ENCODE data around the gene DACH1.

Gene DACH1

DNA sequence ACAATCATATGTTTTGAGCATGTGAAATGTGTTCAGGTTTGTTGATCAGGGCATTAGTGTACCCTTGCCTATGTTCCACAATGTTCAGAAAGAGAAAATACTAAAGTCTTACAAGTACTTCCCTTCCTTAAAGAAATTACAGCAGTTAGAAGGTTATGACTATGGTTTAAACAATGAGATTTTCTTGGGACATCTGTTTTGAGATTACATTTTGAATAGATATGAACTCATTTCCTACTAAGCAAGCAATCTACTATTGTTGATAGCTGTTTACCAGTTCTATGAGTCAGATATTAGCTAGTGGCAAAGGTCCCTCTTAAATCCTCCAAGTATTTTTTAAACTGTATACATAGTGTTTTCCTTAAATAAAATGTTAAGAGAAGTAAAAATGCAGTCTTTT lies 241.3 kb downstream of the DACH1 start:
- Histone ChIP-seq H3K4me3 (ENCODE audit: low read depth, low read length) (no peak overlapping the region), H3K9ac (ENCODE audit: low read depth, low read length) (no peak overlapping the region), H3K9me3 (ENCODE audit: control insufficient read depth, insufficient read depth, low read length) (no peaks in the 10 kb centered on the region), H3K36me3 (ENCODE audit: control insufficient read depth, insufficient read depth, low read length) (no peaks in the 10 kb centered on the region), H3K27me3 (ENCODE audit: control insufficient read depth, insufficient read depth, low read length) (no peaks in the 10 kb centered on the region), H3K27ac (ENCODE audit: low read depth, low read length) (no peak overlapping the region), H3K4me1 (ENCODE audit: control insufficient read depth, insufficient read depth, low read length) (peaks cover 31% of the 10 kb centered on the region)

DNA sequence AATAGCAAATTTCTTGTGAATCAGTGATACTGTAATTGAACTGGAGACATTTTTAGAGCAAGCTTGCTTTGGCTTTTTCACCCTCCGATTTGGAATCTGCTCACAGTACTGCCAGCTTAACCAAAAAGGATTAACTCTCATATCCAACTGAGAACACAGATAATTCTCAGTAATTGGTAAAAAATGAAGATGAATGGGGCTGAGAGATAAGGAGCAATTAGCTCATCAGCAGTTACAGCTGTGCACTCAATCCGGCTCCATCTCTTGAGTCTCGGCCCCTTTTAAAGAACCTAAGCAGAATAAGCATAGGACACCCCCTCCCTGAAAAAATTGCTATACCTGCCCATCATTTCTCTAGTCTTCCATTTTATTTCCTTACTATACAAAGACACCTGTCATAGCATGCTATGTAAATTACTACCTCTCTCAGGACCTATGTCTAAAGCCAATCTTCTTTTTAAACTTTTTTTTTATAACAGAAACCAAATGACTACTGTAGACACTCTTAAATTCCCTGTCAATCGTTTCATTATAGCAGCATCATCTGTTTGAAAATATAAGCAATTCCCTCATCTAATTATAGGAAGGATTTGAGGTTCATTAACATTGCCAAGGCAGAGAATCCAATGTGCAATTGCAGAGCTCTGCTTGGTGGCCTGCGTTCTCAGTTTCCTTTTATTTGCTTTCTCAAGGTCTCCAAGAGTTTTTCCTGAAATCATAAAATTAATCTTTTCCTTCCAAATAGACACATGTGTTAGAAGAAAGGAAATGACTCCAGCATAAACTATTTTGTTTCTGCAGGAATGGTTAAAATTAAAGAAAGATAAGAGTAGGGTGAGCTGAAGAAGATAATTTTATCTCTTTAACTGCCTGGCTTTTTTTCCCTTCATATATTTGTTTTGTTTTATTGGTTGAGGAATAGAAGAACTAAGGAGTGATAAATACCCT lies 242.1 kb downstream of the DACH1 start:
- no peak overlapping the region for H3K27ac ChIP-seq (ENCODE audit: low read depth, low read length)
- no peaks in the 10 kb centered on the region for H3K9me3 ChIP-seq (ENCODE audit: control insufficient read depth, insufficient read depth, low read length)

DNA sequence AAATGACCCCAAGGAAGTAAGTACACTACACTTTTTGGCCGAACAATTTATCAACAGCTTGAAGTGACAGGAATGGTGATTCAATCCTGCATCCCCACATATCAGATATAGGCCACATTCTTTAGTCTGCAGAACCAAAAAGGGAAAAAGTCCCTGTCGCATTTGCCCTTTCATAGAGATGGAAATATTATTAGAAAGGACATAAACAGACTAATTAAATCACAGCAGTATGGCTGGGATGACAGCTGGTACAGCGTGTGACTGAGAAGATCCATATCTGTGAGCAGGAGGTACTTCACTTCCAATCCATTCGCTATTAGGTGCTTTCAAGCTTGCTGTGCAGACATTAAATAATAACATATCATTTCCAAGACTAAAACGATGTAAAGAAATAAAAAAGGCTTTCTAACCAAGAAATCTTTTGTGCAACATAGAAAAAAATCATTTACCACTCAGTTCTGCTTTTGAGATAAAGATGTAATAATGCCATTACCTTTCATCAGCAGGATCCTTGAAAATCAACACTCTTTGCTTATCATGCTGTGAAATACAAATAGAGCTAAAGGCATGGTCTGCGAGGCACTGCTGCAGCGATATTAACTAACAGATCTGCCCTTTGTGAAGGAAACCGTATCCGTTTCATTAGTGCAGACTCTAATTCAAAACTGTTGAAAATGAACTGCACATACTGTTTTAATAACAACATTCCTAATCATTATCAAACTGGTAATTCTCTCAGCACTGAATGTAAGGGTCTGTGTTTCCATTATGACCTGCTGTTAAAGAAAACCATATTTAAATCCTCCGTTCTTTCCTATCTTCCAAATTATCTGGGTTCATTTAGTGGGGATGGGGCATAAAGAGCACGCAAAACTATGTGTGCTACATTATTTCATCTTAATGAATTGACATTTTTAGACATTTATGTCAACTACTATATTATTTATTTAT lies 245.6 kb downstream of the DACH1 start:
- Histone ChIP-seq H3K27me3 (ENCODE audit: control insufficient read depth, insufficient read depth, low read length) (no peaks in the 10 kb centered on the region), H3K4me3 (ENCODE audit: low read depth, low read length) (no peak overlapping the region), H3K9ac (ENCODE audit: low read depth, low read length) (no peak overlapping the region)

More for the DNA sequence above, 242.1 kb downstream of the DACH1 start:
- H3K4me1 ChIP-seq (ENCODE audit: control insufficient read depth, insufficient read depth, low read length), result peaks cover 31% of the 10 kb centered on the region
- H3K36me3 ChIP-seq (ENCODE audit: control insufficient read depth, insufficient read depth, low read length), result no peaks in the 10 kb centered on the region
- no peak overlapping the region for H3K4me3 ChIP-seq (ENCODE audit: low read depth, low read length)
- no peak overlapping the region for H3K9ac ChIP-seq (ENCODE audit: low read depth, low read length)
- H3K27me3 ChIP-seq (ENCODE audit: control insufficient read depth, insufficient read depth, low read length), result no peaks in the 10 kb centered on the region

DNA sequence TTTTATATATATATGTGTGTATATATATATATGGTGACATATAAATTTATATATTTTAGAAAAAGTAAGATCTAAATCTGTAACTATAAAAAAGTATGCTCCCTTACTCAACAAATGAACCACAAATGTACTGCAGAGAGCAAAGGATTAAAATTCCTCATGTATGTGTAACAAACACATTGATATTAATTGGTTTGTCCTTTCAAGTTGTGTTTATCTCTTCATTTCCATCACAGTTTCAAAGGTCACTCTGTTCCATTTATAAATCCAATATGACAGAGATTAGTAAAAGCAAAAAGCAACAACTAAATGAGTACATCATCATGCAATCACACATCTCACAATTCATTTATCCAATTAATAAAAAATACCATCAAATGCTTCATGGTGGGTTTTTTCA lies 247.9 kb downstream of the DACH1 start:
- Histone ChIP-seq H3K9me3 (ENCODE audit: control insufficient read depth, insufficient read depth, low read length) (no peaks in the 10 kb centered on the region), H3K9ac (ENCODE audit: low read depth, low read length) (no peak overlapping the region), H3K4me1 (ENCODE audit: control insufficient read depth, insufficient read depth, low read length) (peaks cover 14% of the 10 kb centered on the region; the same call in 1 of the 2 replicates), H3K27ac (ENCODE audit: low read depth, low read length) (no peak overlapping the region), H3K36me3 (ENCODE audit: control insufficient read depth, insufficient read depth, low read length) (no peaks in the 10 kb centered on the region), H3K4me3 (ENCODE audit: low read depth, low read length) (no peak overlapping the region), H3K27me3 (ENCODE audit: control insufficient read depth, insufficient read depth, low read length) (no peaks in the 10 kb centered on the region)

More for the DNA sequence above, 245.6 kb downstream of the DACH1 start:
- H3K36me3 ChIP-seq (ENCODE audit: control insufficient read depth, insufficient read depth, low read length), result no peaks in the 10 kb centered on the region
- peaks cover 17% of the 10 kb centered on the region; the same call in 1 of the 2 replicates for H3K4me1 ChIP-seq (ENCODE audit: control insufficient read depth, insufficient read depth, low read length)
- H3K27ac ChIP-seq (ENCODE audit: low read depth, low read length), result peak overlapping the region; percentile 47
- no peaks in the 10 kb centered on the region for H3K9me3 ChIP-seq (ENCODE audit: control insufficient read depth, insufficient read depth, low read length)

DNA sequence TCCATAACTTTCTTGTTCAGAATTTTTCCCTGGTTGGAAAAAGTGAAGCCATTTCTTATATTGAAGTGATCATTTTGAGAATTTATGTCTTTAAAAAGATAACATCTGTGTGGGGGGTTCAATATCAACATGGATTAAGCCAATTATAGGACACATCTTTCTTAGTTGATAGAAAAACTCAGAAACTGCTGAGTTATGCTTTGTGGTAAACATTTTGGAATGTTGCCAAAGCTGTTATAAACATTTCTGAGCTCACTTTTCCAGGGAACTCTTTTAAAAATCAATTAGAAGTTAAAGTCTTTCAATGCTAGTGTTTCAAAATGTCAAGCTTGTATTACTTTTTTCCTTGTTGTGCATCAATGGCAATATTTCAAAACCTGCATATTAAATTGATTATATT lies 248.8 kb downstream of the DACH1 start:
- H3K9me3 ChIP-seq (ENCODE audit: control insufficient read depth, insufficient read depth, low read length), result no peaks in the 10 kb centered on the region
- no peak overlapping the region for H3K27ac ChIP-seq (ENCODE audit: low read depth, low read length)
- H3K9ac ChIP-seq (ENCODE audit: low read depth, low read length), result no peak overlapping the region
- H3K36me3 ChIP-seq (ENCODE audit: control insufficient read depth, insufficient read depth, low read length), result no peaks in the 10 kb centered on the region
- no peak overlapping the region for H3K4me3 ChIP-seq (ENCODE audit: low read depth, low read length)
- H3K4me1 ChIP-seq (ENCODE audit: control insufficient read depth, insufficient read depth, low read length), result peaks cover 14% of the 10 kb centered on the region; the same call in 1 of the 2 replicates
- no peaks in the 10 kb centered on the region for H3K27me3 ChIP-seq (ENCODE audit: control insufficient read depth, insufficient read depth, low read length)

DNA sequence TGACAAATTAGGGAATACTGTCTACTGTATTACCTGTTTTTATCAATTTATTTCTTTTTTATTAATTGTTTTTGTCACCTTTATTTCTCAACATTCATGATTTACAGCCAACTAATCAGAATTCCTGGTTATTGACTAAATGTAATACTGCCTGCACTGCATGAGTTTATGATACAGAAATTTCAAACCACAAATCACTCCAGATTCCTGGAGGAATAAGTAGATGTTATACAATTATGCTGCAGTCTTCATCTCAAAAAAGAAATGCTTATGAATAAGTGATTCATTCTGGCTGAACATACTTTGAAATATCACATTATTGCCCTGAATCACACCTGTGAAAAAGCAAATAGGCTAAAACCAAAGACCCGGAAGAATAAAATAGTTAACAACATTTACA lies 249.7 kb downstream of the DACH1 start:
- Histone ChIP-seq H3K9me3 (ENCODE audit: control insufficient read depth, insufficient read depth, low read length) (no peaks in the 10 kb centered on the region), H3K4me1 (ENCODE audit: control insufficient read depth, insufficient read depth, low read length) (peaks cover 14% of the 10 kb centered on the region; the same call in 1 of the 2 replicates)

DNA sequence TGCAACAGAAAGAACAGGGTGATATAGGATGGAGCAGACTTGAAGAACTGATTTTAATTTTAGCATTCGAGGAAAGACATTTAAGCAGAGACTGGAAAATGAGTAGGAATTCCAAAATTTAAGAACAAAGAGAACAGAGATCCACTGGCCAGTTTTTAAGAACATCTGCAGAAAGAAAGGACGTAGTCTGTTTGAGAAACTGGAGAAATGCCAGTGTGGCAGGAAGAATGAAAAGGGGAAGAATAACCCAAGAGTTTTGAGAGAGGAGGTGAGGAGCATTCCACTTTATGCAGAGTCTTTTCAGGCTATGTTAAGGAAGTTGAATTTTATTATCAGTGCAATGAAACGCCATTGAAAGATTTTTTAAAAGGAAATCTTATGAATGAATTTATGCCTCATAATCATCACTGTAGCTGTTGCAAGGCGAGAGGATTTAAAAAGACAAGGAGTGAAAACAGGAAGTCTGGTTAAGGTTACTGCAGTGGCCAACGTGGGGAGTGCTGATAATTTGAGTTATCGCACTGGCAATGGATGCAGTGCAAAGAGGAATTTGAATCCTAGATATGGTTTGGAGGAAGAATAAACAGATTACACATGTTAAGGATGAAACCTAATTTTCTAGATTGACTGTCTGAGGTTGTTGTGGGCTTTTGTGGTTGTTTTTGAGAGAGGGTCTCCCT lies 253.8 kb downstream of the DACH1 start:
- Histone ChIP-seq H3K4me1 (ENCODE audit: control insufficient read depth, insufficient read depth, low read length) (no peaks in the 10 kb centered on the region), H3K36me3 (ENCODE audit: control insufficient read depth, insufficient read depth, low read length) (no peaks in the 10 kb centered on the region), H3K9ac (ENCODE audit: low read depth, low read length) (no peak overlapping the region), H3K27me3 (ENCODE audit: control insufficient read depth, insufficient read depth, low read length) (no peaks in the 10 kb centered on the region), H3K9me3 (ENCODE audit: control insufficient read depth, insufficient read depth, low read length) (no peaks in the 10 kb centered on the region), H3K4me3 (ENCODE audit: low read depth, low read length) (no peak overlapping the region), H3K27ac (ENCODE audit: low read depth, low read length) (no peak overlapping the region)

More for the DNA sequence above, 249.7 kb downstream of the DACH1 start:
- H3K36me3 ChIP-seq (ENCODE audit: control insufficient read depth, insufficient read depth, low read length), result no peaks in the 10 kb centered on the region
- no peak overlapping the region for H3K4me3 ChIP-seq (ENCODE audit: low read depth, low read length)
- no peak overlapping the region for H3K27ac ChIP-seq (ENCODE audit: low read depth, low read length)
- H3K27me3 ChIP-seq (ENCODE audit: control insufficient read depth, insufficient read depth, low read length), result no peaks in the 10 kb centered on the region
- H3K9ac ChIP-seq (ENCODE audit: low read depth, low read length), result no peak overlapping the region

DNA sequence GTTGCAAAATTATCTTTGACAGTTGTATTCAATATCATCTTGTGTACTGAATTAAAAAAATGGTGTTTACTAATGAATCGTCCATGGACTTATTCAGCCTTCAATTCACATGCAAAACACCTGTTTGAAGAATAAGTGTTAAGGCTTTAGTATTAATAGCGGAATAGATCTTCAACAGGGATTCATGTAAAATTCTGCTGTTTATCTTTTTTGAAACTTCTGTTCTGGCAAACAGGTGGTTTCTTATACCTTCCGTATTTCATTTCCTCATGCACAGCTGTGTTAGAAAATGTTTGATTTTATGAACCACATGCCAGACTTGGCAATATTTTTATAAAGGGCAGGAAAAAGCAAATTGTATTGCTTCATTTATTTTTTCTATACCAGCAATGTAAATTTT lies 255.7 kb downstream of the DACH1 start:
- Histone ChIP-seq H3K4me3 (ENCODE audit: low read depth, low read length) (no peak overlapping the region), H3K36me3 (ENCODE audit: control insufficient read depth, insufficient read depth, low read length) (no peaks in the 10 kb centered on the region), H3K4me1 (ENCODE audit: control insufficient read depth, insufficient read depth, low read length) (no peaks in the 10 kb centered on the region), H3K9me3 (ENCODE audit: control insufficient read depth, insufficient read depth, low read length) (no peaks in the 10 kb centered on the region), H3K9ac (ENCODE audit: low read depth, low read length) (no peak overlapping the region), H3K27me3 (ENCODE audit: control insufficient read depth, insufficient read depth, low read length) (no peaks in the 10 kb centered on the region), H3K27ac (ENCODE audit: low read depth, low read length) (no peak overlapping the region)

DNA sequence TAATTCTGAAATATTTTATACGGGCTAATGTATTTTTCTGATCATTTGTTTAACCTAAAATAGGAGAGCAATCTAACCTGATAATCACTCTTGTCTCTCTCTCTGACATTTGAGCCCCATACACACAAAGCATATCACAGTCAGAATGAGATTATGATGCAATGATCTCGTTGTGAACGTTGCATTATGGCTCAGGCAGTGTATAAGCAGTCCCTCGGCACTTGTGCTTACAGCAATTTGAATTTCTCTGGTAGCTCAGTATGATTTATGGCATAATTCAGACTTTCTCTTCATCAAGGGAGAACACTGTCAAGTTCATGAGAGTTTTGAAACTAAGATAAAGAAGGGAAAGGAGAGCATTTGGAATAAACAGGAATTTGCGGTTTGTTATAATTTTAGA lies 256.1 kb downstream of the DACH1 start:
- Histone ChIP-seq H3K4me3 (ENCODE audit: low read depth, low read length) (no peak overlapping the region), H3K27ac (ENCODE audit: low read depth, low read length) (no peak overlapping the region), H3K9ac (ENCODE audit: low read depth, low read length) (no peak overlapping the region), H3K36me3 (ENCODE audit: control insufficient read depth, insufficient read depth, low read length) (no peaks in the 10 kb centered on the region), H3K9me3 (ENCODE audit: control insufficient read depth, insufficient read depth, low read length) (no peaks in the 10 kb centered on the region), H3K4me1 (ENCODE audit: control insufficient read depth, insufficient read depth, low read length) (no peaks in the 10 kb centered on the region), H3K27me3 (ENCODE audit: control insufficient read depth, insufficient read depth, low read length) (no peaks in the 10 kb centered on the region)

DNA sequence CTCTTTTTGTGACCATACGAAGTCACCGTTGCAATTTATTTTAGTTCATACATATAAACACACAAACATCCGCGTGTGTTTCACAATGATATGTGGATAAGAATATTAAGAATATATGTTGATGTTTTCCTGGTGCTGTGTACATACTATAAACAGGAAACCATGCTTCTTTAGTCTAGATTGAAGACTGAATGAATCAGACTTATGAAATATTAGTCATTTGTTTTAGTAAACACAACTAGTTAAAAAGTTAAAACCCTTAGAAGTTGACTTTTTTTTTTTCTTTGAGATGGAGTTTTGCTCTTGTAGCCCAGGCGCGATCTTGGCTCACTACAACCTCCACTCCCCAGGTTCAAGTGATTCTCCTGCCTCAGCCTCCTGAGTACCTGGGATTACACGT lies 257.7 kb downstream of the DACH1 start:
- H3K36me3 ChIP-seq (ENCODE audit: control insufficient read depth, insufficient read depth, low read length), result no peaks in the 10 kb centered on the region
- no peaks in the 10 kb centered on the region for H3K27me3 ChIP-seq (ENCODE audit: control insufficient read depth, insufficient read depth, low read length)
- H3K4me1 ChIP-seq (ENCODE audit: control insufficient read depth, insufficient read depth, low read length), result no peaks in the 10 kb centered on the region
- no peak overlapping the region for H3K4me3 ChIP-seq (ENCODE audit: low read depth, low read length)
- H3K27ac ChIP-seq (ENCODE audit: low read depth, low read length), result no peak overlapping the region
- H3K9ac ChIP-seq (ENCODE audit: low read depth, low read length), result no peak overlapping the region
- H3K9me3 ChIP-seq (ENCODE audit: control insufficient read depth, insufficient read depth, low read length), result no peaks in the 10 kb centered on the region

All from HUES48 (cell line).